Cerebellar nuclear complex (tissue), 1 donor: ENCODE results near the gene SARS1.

ENCODE experiments used
- DNase-seq, 2 experiments: peaks; one replicate each; lab custom pipeline; 2025; lab: John Stamatoyannopoulos, UW

Gene SARS1

DNA sequence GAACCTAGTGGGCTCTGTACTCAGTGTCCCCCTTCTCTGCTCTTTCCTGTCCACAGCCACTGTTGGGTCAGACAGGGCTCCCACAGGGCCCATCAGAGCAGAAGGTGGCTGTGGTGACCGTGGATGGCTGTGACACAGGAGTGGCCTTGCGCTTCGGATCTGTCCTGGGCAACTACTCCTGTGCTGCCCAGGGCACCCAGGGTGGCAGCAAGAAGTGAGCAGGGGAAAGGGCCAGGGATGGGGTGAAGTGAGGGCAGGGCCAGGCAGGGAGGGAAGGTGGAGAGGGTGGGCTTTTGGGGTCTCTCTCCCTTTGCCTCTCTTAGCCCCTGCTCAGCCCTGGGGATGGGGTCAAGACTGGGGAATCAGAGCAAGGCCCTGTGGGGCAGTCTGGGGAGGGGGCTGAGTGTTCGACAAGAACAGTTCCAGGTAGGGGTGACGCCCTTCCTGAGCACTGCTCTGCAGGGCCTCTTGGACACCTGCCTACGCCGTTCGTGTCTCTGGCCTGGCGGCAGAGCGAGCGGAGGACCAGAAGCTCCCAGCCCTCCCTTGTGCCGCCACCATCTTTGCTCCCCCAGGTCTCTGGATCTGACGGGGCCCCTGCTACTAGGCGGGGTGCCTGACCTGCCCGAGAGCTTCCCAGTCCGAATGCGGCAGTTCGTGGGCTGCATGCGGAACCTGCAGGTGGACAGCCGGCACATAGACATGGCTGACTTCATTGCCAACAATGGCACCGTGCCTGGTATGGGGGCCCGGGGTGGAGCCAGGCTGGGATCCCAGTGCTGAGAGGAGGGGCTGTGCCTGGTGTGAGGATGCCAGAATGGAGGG is 48.7 kb downstream of the SARS1 start:
- DNase-seq, result no peak

- DNase-seq, result no peak
Observed at GRCh38 chr1:109263234-109263596, 49.5 kb downstream of the SARS1 start.

GRCh38 chr1:109263597-109264378 is 50.1 kb downstream of the SARS1 start:
- DNase-seq, result no peak

- DNase-seq, result no peak
Observed at GRCh38 chr1:109264379-109264755, 50.6 kb downstream of the SARS1 start.

- DNase-seq, result no peak
Observed at GRCh38 chr1:109265016-109265415, 51.3 kb downstream of the SARS1 start.

DNA sequence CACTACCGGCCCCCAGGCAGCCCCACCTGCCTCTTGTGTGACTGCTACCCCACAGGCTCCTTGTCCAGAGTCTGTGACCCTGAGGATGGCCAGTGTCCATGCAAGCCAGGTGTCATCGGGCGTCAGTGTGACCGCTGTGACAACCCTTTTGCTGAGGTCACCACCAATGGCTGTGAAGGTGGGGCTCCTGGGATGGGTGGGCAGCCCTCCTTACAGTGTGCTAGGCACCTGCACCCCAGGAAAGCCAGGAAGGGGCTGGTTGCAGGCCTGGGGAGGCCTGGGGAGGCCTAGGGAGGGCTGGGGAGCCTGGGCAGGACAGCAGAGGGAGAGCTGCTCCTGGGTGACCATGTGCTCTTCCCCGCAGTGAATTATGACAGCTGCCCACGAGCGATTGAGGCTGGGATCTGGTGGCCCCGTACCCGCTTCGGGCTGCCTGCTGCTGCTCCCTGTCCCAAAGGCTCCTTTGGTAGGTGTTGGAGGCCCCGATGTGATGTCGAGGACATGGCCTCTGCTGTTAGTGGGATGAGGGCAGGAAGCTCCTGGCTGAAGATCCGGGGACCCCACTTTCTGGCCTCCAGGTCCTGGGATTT is 52.1 kb downstream of the SARS1 start:
- no peak for DNase-seq

- DNase-seq, result no peak
Observed at GRCh38 chr1:109266965-109267364, 53.2 kb downstream of the SARS1 start.

DNA sequence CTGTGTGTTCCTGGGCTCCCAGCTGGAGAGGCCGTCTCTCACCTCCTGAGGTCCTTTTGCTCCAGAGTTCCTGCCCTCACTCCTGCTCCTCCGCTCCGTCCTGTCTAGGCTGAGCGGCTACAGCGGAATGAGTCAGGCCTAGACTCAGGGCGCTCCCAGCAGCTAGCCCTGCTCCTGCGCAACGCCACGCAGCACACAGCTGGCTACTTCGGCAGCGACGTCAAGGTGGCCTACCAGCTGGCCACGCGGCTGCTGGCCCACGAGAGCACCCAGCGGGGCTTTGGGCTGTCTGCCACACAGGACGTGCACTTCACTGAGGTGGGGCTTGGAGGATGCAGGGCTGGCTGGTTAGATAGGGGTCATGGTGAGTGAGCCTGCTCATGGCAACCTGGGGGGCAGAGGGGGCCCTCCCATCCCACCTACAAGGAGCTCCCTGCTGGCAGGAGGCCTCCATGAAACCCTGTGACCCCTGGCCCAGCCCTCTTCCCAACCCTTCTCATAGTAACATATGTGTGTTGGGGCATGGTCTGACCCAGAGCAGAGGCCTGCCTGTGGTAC is 54.1 kb downstream of the SARS1 start:
- no peak for DNase-seq

- no peak for DNase-seq
Observed at GRCh38 chr1:109268431-109269211, 54.9 kb downstream of the SARS1 start.

GRCh38 chr1:109269212-109269980 is 55.7 kb downstream of the SARS1 start:
- DNase-seq, result no peak

GRCh38 chr1:109269981-109270622 is 56.4 kb downstream of the SARS1 start:
- no peak for DNase-seq

- DNase-seq, result no peak
Observed at GRCh38 chr1:109270623-109271317, 57.1 kb downstream of the SARS1 start.

- no peak for DNase-seq
Observed at GRCh38 chr1:109271458-109271857, 57.7 kb downstream of the SARS1 start.

- DNase-seq, result no peak
Observed at GRCh38 chr1:109272021-109272799, 58.5 kb downstream of the SARS1 start.

DNA sequence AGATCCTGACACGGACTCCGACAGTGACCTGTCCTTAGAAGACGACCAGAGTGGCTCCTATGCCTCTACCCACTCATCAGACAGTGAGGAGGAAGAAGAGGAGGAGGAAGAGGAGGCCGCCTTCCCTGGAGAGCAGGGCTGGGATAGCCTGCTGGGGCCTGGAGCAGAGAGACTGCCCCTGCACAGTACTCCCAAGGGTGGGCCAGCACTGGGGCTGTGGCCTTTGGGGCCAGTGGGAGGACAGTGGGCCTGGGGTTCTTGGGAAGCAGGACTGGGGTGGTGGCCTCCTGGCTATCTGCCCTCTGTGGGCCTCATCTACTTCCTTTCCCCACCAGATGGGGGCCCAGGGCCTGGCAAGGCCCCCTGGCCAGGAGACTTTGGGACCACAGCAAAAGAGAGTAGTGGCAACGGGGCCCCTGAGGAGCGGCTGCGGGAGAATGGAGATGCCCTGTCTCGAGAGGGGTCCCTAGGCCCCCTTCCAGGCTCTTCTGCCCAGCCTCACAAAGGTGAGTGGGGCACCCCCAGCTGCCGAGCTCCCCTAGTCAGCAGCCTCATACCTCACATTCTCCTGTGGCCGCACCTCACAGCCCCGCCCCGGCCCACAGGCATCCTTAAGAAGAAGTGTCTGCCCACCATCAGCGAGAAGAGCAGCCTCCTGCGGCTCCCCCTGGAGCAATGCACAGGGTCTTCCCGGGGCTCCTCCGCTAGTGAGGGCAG is 59.3 kb downstream of the SARS1 start:
- DNase-seq, result no peak

DNA sequence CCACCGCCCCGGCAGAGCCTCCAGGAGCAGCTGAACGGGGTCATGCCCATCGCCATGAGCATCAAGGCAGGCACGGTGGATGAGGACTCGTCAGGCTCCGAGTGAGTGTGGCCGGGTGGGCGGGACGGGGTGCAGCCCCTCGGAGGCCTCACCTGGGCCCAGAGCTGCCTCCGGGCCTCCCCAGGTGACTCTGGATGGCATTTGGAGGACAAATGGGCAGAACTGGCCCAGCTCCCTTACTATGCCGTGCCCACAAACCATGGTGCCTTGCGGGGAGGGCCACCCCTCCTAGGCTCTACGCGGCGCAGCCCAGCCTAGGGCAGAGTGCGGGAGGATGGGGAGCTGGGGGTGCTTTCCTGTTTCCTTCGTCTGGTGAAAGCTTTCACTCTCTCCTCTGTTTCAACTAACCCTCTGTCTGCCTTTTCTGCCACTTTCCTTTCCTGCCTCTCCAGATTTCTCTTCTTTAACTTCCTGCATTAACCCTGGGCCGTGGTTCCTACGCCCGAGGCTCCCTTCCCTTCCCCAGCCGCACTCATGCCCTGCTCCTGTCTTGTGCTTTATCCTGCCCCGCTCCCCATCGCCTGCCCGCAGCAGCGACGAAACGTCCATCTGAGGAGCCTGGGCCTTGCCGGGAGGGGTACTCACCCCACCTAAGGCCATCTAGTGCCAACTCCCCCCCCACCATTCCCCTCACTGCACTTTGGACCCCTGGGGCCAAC is 60.0 kb downstream of the SARS1 start:
- no peak for DNase-seq

GRCh38 chr1:109274533-109275476 is 61.1 kb downstream of the SARS1 start:
- DNase-seq, result no peak
